COLO668 (cell line): ENCODE results near the gene ZNF467.
A peak's percentile ranks its signal among the peaks of the same experiment; 100 is the strongest.

Experiments used
- DNase-seq: peaks from one replicate; lab custom pipeline; 2025; ENCODE audit not compliant: unreplicated experiment; lab: John Stamatoyannopoulos, UW

ZNF467 gene

GRCh38 chr7:149809215-149809614, 35.8 kb upstream of the ZNF467 start:
- no peak for DNase-seq

- DNase-seq = no peak
Measured at GRCh38 chr7:149808311-149808710, 34.9 kb upstream of the ZNF467 start.

- DNase-seq = no peak
Measured at GRCh38 chr7:149806726-149807125, 33.3 kb upstream of the ZNF467 start.

- no peak for DNase-seq
Measured at GRCh38 chr7:149804106-149804505, 30.7 kb upstream of the ZNF467 start.

GRCh38 chr7:149803551-149804074, 30.2 kb upstream of the ZNF467 start:
- DNase-seq = no peak

- no peak for DNase-seq
Measured at GRCh38 chr7:149802966-149803365, 29.6 kb upstream of the ZNF467 start.

GRCh38 chr7:149801816-149802215, 28.4 kb upstream of the ZNF467 start:
- no peak for DNase-seq

- no peak for DNase-seq
Measured at GRCh38 chr7:149801002-149801566, 27.7 kb upstream of the ZNF467 start.

- DNase-seq = no peak
Measured at GRCh38 chr7:149800169-149800555, 26.8 kb upstream of the ZNF467 start.

GRCh38 chr7:149799397-149800168, 26.2 kb upstream of the ZNF467 start:
- peak; percentile 28 for DNase-seq

- DNase-seq = no peak
Measured at GRCh38 chr7:149797771-149798170, 24.4 kb upstream of the ZNF467 start.

GRCh38 chr7:149796287-149796860, 23.0 kb upstream of the ZNF467 start:
- no peak for DNase-seq

- no peak for DNase-seq
Measured at GRCh38 chr7:149795126-149795525, 21.7 kb upstream of the ZNF467 start.

- no peak for DNase-seq
Measured at GRCh38 chr7:149794661-149795060, 21.3 kb upstream of the ZNF467 start.

- DNase-seq = no peak
Measured at GRCh38 chr7:149793261-149793660, 19.9 kb upstream of the ZNF467 start.

- DNase-seq = no peak
Measured at GRCh38 chr7:149792220-149792595, 18.8 kb upstream of the ZNF467 start.

- no peak for DNase-seq
Measured at GRCh38 chr7:149791411-149792219, 18.2 kb upstream of the ZNF467 start.

- DNase-seq = no peak
Measured at GRCh38 chr7:149790754-149791360, 17.5 kb upstream of the ZNF467 start.

- DNase-seq = peak; percentile 52
Measured at GRCh38 chr7:149790146-149790548, 16.8 kb upstream of the ZNF467 start.

GRCh38 chr7:149789101-149789500, 15.7 kb upstream of the ZNF467 start:
- DNase-seq = no peak

- DNase-seq = no peak
Measured at GRCh38 chr7:149788300-149788851, 15.0 kb upstream of the ZNF467 start.
